ENCODE measurements around the gene ZNF438. TPM values are rescaled to one million over a fixed set of nuclear protein-coding genes. Genes with fewer than 3 reads are reported as not detected.

The ZNF438 gene
- total RNA-seq, 1 donor from 2014 or later: 6.9 TPM

DNA sequence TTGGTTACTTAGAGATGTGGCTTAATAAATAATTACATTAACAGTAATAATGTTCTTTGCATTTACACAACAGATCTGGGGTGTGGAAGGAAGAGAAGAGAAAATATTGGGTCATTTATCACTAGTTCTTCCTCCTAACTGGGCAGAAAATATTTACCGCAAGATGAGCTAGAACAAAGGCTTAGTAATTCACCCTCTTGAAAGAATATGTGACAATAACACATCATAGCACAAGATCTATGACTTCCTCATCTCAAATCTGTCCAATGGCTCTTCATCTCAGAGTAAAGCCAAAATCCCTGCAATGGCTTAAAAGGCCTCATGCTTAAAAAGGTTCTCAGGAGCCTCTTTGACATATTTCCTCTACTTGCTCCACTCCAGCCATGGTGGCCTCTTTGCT is 178.6 kb downstream of the ZNF438 start:
- no peak for DNase-seq (ENCODE audit: extremely low read depth, low read depth, low spot score)

- DNase-seq (ENCODE audit: extremely low read depth, low read depth, low spot score): no peak
These were observed 180.9 kb downstream of the ZNF438 start for GRCh38 chr10:30850776-30851175.

GRCh38 chr10:30849231-30850035 is 182.2 kb downstream of the ZNF438 start:
- DNase-seq (ENCODE audit: extremely low read depth, low read depth, low spot score): no peak

GRCh38 chr10:30848396-30849032 is 183.2 kb downstream of the ZNF438 start:
- no peak for DNase-seq (ENCODE audit: extremely low read depth, low read depth, low spot score)

- DNase-seq (ENCODE audit: extremely low read depth, low read depth, low spot score): no peak
These were observed 184.0 kb downstream of the ZNF438 start for GRCh38 chr10:30847642-30848041.

DNA sequence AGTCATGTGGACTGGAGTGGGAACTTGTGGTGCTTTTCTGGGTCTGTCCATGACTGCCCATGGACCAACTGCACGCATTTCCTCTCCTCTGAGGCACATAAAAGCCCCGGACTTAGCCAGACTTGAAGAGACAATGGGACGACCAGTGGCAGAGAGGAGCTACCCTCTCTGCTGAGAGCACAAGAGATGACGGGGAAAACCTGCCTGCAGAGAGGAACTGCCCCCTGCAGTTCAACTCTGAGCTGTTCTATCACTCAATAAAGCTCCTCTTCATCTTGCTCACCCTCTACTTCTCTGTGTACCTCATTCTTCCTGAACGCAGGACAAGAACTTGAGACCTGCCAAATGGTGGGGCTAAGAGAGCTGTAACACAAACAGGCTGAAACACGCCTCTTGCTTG is 184.5 kb downstream of the ZNF438 start:
- DNase-seq (ENCODE audit: extremely low read depth, low read depth, low spot score): no peak

DNA sequence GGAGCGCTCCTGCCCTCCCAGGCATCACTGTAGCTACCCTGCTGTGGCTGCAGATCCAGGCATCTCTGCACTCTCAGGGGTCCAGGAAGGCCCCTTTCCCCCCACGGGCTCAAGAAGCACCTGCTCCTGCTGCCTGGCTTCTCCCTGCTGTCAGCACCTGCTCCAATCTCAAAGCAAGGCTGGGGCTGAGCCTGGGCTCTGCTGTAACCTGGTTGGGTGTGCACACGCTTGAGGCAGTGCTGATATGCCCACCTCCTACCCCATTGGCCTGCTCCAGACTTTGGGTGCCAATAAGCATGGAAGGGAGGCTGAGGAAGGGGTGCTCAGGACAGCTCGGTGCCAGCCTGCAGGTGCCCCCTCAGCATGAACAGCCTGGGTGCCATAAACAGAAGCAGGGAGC is 185.0 kb downstream of the ZNF438 start:
- no peak for DNase-seq (ENCODE audit: extremely low read depth, low read depth, low spot score)

DNA sequence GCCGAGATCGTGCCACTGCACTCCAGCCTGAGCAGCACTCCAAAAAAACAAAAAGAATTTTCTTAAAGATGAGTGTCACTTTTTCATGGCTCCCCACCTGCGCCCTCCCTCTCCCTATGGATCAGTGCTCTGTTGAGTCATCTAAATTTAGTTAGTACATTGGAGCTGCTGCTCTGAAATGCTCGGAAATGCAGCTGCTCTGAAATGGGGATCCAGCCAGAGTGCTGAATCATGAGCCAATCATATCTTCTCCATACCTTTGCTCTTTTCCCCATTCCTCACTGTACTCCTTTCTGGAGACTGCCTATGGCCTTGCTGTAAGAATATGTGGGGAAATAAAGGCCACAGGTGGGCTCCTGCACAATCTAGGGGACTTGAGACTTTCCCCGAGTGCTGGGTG is 188.8 kb downstream of the ZNF438 start:
- DNase-seq (ENCODE audit: extremely low read depth, low read depth, low spot score): no peak

GRCh38 chr10:30842185-30842584 is 189.5 kb downstream of the ZNF438 start:
- no peak for DNase-seq (ENCODE audit: extremely low read depth, low read depth, low spot score)

DNA sequence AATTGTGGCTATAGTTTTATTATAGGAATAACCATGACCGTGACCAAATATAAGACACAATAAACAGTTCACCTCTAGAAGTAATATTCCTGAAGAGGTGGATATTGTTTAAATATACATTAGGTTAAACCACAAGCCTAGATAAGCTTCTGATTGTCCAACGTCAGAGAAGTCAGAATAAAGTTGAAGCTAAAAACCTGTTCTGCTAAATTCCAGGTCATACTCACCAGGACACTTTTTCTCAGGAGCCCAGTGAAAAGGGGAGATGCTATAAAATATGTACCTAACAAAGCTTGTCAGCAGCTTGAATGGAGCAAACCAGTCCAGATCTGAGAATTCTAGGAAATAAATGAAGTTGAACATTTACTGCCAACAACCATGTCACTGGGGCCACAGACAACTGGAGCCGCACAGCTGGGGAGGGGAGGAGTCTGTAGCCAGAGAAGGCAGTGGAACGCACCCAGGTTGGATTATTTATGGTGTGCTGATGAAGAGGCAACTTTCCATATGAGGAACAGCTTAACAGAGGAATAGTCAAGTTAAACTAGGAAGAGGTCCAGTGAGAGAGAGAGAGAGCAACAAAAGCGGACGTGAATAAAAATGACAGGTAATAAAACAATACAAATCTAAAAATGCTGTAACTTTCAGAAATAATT is 191.1 kb downstream of the ZNF438 start:
- DNase-seq (ENCODE audit: extremely low read depth, low read depth, low spot score): no peak

DNA sequence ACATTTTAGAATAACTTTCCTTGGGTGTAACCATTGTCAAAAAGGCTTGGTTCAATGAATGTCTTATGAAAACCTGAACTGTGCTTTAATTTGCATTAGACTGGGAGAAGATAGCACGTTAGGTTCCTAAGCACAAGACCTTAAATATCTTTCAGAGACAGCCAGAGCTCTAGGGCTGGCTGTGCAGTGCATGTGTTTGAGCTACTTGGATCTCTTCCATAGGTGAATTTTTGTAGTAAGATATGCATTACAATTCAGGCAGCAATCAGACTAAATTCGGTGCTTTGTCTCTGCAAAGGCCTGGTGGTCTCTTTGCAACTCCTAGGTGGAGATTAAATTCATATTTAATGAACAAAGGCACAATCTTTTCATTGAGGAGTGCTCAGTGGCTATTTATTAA is 192.0 kb downstream of the ZNF438 start:
- DNase-seq (ENCODE audit: extremely low read depth, low read depth, low spot score): no peak

DNA sequence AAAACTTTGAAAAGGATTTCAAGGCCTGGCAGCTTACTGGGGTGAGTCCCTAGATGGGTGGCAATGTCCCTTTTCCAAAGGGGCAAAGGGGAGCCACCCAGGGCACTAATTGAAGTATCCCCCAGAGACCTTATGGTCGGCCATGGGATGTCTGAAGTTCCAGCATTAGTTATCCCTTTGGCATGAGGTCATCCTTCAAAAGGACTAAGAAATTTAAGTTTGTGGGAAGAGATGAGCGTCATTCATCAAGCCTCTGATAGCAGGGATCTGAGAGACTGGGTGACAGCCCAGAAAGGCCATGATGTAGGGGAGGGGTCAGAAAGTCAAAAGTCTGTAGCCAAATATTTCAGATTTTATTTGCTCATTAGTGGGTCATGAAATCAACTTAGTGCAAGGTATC is 195.3 kb downstream of the ZNF438 start:
- no peak for DNase-seq (ENCODE audit: extremely low read depth, low read depth, low spot score)

- DNase-seq (ENCODE audit: extremely low read depth, low read depth, low spot score): no peak
These were observed 196.5 kb downstream of the ZNF438 start for GRCh38 chr10:30835146-30835545.

DNA sequence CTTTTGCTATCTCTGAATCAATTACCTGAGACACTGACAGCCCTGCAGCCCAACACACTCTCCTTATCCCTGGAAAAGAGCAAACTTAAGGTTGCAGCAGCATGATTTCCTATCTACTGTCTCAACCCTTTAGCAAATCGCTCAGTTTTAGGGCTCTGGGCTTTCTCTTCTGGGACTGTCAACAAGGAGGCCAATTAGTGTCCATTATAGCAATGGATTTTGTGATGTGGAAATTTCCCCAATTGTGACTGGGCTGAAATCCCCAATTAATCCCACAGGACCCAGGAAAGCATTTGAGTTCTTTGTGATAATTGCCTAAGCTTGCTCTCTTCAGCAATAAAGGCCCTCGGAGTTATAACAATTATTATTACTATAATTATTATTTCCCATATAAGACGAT is 197.0 kb downstream of the ZNF438 start:
- no peak for DNase-seq (ENCODE audit: extremely low read depth, low read depth, low spot score)

DNA sequence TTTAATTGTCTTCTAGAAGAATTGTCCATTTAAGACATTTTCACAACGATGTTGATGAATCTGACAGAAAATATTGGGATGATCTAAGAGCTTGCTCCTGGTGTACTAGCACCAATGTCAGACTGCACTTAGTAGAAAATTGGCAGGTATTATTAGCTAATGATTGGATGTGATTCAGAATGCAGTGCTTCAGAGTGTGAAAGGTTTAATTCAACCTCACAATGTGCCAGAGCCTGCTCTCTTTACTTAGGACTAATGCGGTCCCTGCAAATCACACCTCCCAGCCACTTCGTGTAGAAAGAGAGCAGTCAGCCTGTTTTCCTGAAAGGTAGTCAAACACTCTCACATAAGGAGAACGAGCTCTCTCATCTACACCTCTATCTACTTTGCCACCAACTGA is 197.5 kb downstream of the ZNF438 start:
- DNase-seq (ENCODE audit: extremely low read depth, low read depth, low spot score): no peak

- no peak for DNase-seq (ENCODE audit: extremely low read depth, low read depth, low spot score)
These were observed 198.1 kb downstream of the ZNF438 start for GRCh38 chr10:30833628-30833970.

DNA sequence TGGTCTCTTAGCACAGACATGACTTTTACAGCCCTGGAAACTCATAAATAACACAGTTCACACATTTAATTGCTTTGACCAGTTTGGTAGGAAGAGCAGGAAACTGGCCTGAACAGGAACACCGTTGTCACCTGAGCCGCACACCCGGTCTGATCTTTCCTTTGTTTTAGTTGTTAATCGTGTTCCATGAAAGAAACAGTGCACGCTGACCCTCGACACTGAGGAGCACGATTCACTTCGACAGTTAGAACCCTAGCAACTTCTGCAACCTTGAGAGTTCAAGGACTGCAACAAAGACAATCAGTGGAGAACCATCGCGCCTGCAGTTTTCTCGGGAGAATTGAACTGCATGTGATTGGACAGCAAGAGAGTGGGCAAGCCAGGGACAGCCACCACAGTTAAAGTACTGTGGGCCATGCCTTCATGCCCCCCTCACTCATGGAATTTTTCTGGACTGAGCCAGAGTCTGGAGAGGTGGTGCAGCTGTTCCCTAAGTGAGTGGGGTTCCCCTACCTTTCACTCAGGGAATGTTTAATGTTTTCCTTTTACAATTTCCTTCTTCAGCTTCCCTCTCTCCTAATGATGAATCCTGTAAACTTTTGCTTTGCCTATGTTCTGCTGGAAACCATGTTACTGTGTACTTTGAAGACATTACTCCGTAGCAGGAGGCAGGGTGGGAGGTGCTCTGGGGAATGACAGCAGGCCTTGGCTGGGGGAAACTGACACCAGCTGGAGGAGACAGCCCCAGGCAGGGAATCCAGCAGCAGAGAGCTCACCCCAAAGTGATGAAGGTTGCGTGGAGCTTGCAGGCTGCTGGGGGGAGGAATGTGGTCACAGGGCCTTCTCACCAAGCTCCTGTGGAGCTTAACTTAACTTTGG is 198.7 kb downstream of the ZNF438 start:
- no peak for DNase-seq (ENCODE audit: extremely low read depth, low read depth, low spot score)

DNA sequence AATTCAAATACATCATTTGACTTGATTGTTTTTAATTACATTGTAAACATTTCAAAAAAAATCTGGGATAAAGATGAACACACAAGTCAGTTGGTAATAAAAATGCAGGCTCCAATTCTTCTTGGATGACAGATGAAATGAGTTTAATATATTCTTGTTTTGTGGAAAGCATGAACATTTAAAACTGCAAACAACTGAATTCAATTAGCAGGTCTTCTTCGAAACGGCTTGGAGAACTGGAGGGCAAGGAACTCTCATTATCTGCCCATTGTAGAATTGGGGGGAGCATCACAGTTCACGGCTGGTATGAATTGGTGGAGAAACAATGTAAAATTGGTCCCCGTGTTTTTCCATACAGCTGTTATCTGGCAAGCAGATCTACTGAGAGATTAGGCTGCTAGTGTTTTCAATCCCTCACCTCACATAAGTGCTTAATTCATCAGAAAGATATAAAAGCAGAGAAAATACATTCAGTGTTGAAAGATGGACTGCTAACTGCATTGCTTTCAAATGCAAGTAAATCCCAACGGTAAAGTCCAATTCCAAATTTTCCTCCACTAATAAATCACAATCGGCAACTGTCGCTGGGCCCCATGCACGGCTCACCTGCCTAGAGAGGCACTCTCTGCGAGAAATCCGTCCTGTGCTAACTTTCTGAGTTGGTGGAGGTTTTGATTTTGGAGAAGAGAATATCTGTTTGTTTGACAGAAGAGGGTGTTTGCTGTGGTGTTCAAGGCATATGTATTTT is 199.5 kb downstream of the ZNF438 start:
- no peak for DNase-seq (ENCODE audit: extremely low read depth, low read depth, low spot score)

- no peak for DNase-seq (ENCODE audit: extremely low read depth, low read depth, low spot score)
These were observed 200.2 kb downstream of the ZNF438 start for GRCh38 chr10:30831426-30831825.

Data from glomerular endothelial cell (primary cell).